ENCODE data around the gene GK.

DNA sequence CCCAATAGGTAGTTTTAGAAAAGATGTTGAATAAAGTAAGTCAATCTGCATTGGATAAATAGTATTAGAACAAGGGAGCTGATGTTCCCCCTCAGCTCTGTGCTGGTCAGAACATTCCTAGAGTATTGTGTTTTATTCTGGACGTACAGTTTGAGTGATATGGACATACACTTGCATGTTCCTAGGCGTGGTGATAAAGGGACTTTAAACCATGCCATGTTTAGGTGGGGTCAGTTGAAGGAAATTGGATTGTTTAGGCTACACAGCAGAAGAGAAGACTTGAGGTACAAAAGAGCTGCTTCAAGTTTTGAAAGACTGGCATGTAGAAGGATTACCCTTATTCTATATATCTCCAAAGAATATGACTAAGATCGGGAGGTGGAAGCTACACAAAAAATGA lies 21.6 kb downstream of the GK start:
- TF ChIP-seq CTCF (conservative IDR thresholded peaks at IDR 0.05; ENCODE audit: low read depth, low read length) (no peak), EZH2 (IDR thresholded peaks at IDR 0.05; ENCODE audit: borderline replicate concordance, low read depth, low read length, poor library complexity, severe bottlenecking) (no peak)

Data from A673 (cell line).